ENCODE measurements around the gene COX7B.

The COX7B gene

DNA sequence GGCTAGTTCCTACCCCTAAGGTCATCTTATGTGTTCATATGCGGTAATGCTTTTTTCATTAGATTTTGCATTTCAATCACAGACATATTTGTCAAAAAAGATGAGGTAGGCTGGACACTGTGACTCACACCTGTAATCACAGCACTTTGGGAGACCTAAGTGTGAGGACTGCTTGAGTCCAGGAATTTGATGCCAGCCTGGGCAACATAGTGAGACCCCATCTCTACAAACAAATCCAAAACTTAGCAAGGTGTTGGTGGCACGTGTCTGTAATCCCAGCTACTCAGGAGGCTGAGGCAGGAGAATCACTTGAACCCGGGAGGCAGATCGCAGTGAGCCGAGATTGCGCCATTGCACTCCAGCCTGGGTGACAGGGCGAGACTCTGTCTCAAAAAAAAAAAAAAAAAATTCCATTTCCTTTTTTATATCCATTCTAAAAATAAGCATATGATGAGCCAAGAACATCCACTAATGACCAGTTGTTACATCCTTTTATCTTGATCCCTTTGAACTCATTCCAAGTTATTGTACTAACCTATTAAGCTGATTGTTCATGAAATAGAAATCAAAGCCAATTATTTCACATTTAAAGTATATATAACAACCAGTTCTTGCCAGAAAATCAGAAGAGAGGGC, 46.8 kb downstream of the COX7B start:
- no peak for FAIRE-seq

DNA sequence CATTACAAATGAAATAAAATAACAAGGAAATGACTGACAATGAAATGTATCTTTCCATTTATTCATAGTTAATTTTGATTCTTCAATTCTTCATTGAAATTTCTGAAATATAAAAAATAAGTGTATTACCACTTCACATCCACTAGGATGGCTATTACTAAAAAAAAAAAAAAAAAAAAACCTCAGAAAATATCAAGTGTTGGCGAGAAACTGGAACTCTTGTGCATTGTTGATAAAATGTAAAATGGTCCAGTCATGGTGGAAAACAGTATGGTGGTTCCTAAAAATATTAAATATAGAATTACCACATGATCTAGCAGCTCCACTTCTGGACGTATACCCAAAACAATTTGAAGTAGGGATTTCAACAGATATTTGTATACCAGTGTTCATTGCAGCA, 47.3 kb downstream of the COX7B start:
- no peak for FAIRE-seq

DNA sequence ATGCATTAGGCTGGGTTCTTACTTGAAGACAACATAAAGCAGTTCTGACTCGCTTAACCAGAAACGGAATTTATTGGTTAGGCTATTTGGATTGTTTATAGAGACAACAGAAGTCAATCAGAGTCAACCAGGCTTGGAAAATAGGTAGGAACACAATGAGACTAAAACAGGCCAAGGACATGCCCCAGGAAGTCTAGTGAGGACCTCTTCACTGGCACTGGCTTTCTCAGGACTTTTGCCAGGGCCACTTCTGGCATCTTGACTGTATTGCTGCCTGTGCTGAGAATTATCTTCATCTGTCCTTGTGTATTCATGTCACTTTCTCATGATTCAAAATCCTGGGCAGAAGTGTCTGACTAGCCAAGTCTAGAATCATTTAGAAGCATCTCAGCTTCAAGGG, 50.6 kb downstream of the COX7B start:
- FAIRE-seq, result no peak

DNA sequence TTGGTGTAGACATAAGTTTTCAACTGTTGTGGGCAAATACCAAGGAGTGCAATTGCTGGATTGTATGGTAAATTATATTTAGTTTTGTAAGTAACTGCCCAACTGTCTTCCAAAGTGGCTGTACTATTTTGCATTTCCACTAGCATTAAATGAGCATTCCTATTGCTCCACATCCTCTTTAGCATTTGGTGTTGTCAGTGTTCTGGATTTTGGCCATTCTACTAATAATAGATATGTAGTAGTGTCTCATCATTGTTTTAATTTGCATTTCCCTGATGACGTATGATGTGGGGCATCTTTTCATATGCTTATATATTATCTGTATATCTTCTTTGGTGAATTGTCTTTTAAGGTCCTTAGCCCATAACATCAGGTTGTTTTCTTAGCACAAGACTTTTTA, 52.9 kb downstream of the COX7B start:
- FAIRE-seq, result no peak

DNA sequence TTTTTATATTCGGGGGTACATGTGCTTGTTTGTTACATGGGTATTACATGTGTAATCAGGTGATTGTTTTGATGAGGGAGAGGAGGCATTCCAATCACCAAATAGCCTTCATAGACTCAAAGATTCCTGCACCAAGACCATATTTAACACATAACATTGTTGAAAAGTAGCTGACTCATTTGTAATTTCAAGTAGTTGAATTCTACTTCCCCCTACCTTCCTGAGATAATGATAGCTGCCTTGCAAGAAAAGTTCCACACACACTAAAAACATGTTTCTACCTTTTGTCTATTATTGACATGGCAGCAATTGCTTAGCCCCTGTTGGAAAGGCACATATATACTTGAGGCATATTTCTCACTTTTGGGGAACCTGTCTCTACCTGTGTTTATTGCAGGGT, 54.0 kb downstream of the COX7B start:
- FAIRE-seq, result no peak

DNA sequence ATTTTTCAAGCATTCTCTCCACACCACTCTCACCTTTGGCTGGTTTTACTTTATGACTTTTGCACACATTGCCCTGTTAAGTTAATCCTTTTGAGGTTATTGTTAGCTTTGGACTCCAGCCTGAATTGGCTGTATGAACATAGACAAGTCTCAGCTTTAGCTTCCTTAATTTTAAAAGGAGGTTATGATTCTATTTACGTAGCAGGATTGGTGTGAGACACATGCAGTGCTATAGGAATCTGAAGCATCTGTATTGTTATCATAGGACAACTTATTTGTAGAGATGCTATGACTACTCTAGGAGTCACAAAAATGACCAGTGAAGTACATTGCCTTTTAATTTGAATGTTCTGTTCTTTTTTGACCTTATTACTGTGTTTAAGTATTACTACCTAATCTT, 54.4 kb downstream of the COX7B start:
- no peak for FAIRE-seq
